Measurements from ENCODE around the gene SLC22A2. TPM values are rescaled to one million over a fixed set of nuclear protein-coding genes. Genes with fewer than 3 reads are reported as not detected.

Gene SLC22A2
- total RNA-seq, 1 donor from 2014 or later, result not detected

DNA sequence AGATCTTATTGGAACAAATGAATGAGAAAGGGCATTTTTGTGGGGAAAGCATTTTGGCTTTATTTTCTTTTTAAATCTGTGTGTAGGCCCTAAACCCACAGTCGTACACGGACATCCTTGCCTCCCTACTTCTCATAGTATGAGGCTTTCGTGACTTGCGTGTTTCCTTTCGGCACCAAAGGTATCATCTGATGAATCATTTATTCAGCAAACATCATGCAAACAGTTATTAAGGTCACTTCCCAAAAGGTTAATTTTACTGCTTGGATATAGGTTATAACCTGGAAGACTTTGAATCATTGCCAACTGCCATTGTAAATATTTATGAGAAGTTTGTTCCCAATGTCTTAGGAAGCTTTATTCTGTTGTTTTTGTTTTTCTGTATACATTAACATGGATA lies 15.1 kb upstream of the SLC22A2 start:
- H3K4me3 ChIP-seq (ENCODE audit: low read depth, low read length), result no peak overlapping the region
- DNase-seq (ENCODE audit: low read depth), result no peak
- TF ChIP-seq, protein P1, sequence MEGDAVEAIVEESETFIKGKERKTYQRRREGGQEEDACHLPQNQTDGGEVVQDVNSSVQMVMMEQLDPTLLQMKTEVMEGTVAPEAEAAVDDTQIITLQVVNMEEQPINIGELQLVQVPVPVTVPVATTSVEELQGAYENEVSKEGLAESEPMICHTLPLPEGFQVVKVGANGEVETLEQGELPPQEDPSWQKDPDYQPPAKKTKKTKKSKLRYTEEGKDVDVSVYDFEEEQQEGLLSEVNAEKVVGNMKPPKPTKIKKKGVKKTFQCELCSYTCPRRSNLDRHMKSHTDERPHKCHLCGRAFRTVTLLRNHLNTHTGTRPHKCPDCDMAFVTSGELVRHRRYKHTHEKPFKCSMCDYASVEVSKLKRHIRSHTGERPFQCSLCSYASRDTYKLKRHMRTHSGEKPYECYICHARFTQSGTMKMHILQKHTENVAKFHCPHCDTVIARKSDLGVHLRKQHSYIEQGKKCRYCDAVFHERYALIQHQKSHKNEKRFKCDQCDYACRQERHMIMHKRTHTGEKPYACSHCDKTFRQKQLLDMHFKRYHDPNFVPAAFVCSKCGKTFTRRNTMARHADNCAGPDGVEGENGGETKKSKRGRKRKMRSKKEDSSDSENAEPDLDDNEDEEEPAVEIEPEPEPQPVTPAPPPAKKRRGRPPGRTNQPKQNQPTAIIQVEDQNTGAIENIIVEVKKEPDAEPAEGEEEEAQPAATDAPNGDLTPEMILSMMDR (conservative IDR thresholded peaks at IDR 0.05; ENCODE audit: low read depth, low read length), result no peak

DNA sequence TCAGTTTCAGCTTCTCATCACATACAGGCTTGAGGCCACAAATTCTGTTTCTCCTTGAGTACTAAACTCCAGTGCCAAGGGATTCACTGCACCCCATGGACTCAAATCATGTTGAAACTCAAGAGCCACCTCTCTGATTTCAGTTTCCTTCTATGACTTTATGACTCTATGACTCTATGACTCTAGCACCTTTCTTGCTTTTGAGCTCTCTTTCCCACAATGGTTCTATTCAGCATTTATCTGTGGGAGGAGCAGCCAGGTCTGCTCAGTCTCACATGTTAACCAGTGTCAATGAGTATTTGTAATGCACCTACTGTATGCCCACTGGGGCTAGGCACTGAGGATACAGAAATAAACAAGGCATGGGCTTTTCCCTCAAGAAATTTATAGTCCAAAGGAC lies 14.6 kb upstream of the SLC22A2 start:
- TF ChIP-seq, protein P1 (conservative IDR thresholded peaks at IDR 0.05; ENCODE audit: low read depth, low read length), result no peak
- no peak for DNase-seq (ENCODE audit: low read depth)

DNA sequence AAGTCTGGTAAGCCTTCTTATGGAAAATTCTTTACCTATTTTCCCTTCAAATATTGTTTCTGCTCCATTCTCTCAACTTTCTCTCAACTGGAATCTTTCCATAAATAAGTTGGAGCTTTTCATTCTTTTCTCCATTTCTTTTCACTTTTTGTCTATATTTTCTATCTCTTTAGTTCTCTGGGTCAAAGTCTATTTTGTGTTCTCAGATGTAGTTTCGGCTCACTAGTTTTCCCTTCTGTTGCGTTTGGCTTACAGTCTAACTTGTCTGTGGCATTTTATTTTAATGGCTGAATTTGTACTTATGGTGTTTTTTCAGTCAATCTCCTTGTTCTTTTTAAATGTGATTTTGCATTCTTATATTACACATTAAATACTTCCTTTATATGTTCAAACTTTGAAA lies 14.1 kb upstream of the SLC22A2 start:
- peak overlapping the region; percentile 2 for H3K4me3 ChIP-seq (ENCODE audit: low read depth, low read length)
- no peak for DNase-seq (ENCODE audit: low read depth)
- TF ChIP-seq, protein P1 (conservative IDR thresholded peaks at IDR 0.05; ENCODE audit: low read depth, low read length), result no peak

More for the DNA sequence above, 14.6 kb upstream of the SLC22A2 start:
- H3K4me3 ChIP-seq (ENCODE audit: low read depth, low read length), result no peak overlapping the region

DNA sequence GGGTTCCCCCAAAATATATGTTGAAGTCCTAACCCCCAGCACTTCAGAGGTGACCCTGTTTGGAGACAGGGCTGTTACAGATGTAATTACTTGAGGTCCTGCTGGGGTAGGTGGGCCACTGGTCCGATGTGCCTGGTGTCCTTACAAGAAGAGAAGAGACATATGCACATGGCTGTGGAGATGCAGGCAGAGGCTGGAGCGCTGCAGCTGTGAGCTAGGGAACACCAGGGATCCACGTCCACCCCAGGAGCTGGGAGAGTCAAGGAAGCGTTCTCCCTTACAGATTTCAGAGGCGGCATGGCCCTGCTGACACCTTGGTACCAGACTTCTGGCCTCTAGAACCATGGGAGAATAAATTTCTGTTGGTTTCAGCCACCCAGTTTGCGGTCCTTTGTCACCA lies 11.7 kb upstream of the SLC22A2 start:
- DNase-seq (ENCODE audit: low read depth), result no peak
- TF ChIP-seq, protein P1 (conservative IDR thresholded peaks at IDR 0.05; ENCODE audit: low read depth, low read length), result no peak
- no peak overlapping the region for H3K4me3 ChIP-seq (ENCODE audit: low read depth, low read length)

DNA sequence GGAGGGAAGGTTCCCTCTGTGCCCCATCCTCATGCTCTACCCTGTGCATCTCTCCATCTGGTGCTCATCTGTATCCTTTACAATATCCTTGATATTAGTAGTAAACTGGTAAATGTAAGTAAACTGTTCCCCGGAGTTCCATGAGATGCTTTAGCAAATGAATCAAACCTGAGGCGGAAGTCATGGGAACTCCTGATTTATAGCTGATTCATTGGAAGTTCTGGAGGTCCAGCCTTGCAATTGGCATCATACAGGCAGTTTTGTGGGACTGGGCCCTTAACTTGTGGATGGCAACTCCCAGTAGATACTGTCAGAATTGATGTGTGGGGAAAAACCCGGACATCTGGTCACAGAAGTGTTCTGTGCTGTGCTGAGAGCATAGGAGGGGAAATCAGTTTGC lies 11.2 kb upstream of the SLC22A2 start:
- H3K4me3 ChIP-seq (ENCODE audit: low read depth, low read length), result no peak overlapping the region
- DNase-seq (ENCODE audit: low read depth), result no peak
- TF ChIP-seq, protein P1 (conservative IDR thresholded peaks at IDR 0.05; ENCODE audit: low read depth, low read length), result no peak

DNA sequence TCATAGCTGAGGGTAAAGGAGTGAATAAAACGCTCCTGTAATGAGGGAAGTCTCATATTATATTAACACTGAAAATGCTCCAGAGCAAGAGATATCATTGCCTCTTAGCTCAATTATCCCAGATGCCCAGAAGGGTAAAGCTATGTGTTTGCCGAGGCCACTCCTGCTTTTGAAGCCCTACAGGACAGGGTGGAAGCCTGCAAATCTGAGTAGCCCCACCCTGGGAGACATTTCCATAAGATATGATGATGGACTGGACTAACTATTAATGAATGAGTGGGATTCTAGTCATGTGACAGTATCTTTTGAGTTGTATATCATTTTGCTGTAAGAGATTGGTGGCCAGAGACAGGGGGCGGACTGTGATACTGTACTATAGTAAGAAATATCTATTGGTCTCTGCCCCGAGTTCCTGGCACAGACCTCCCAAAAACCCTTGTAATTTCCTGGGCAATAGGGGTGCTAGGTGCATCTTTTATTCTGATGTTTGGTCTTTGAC lies 10.5 kb upstream of the SLC22A2 start:
- no peak overlapping the region for H3K4me3 ChIP-seq (ENCODE audit: low read depth, low read length)
- TF ChIP-seq, protein P1 (conservative IDR thresholded peaks at IDR 0.05; ENCODE audit: low read depth, low read length), result no peak
- no peak for DNase-seq (ENCODE audit: low read depth)

DNA sequence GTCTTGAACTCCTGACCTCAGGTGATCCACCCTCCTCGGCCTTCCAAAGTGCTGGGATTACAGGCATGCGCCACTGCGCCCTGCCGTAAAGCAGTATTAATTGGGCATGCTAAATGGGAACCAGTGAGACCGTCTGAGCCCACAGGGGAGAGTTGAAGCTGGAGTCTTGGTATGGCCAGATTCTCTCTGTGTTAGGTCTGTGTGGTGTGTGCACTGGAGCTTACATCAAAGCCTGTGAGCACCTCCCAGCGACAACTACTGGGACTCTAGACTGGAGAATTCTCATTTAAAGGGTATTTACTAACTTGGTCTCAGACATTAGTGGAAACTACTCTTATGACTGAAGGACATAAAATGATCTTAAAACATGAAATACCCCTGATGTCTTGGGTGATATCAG lies 8.5 kb upstream of the SLC22A2 start:
- TF ChIP-seq, protein P1 (conservative IDR thresholded peaks at IDR 0.05; ENCODE audit: low read depth, low read length), result no peak
- DNase-seq (ENCODE audit: low read depth), result no peak
- no peak overlapping the region for H3K4me3 ChIP-seq (ENCODE audit: low read depth, low read length)

Data from epithelial cell of proximal tubule (primary cell).